Inflammatory macrophage treated with lipopolysaccharide for 4 hours (primary cell): Measurements from ENCODE around the gene NNAT.

Experiments used
- DNase-seq: peaks from one replicate; pipeline ENCODE4 v3.0.0-alpha.2; 2020

The NNAT gene

GRCh38 chr20:37567671-37568588 is 46.9 kb downstream of the NNAT start:
- DNase-seq, result no peak

GRCh38 chr20:37570419-37570818 is 49.4 kb downstream of the NNAT start:
- no peak for DNase-seq

- DNase-seq, result no peak
Observed at GRCh38 chr20:37571033-37571432, 50.0 kb downstream of the NNAT start.
